Endothelial cell of umbilical vein (primary cell): ENCODE data around the gene RPL22. TPM values are rescaled to one million over a fixed set of nuclear protein-coding genes. Genes with fewer than 3 reads are reported as not detected.

Experiments used
- BruUV-seq: library from RNA; stranded (reverse); fragments of 400-500 nt; replicated peaks from 2 replicates; lab custom pipeline; 2021; lab: Mats Ljungman, UMichigan
- CTCF ChIA-PET: fragments of 300-600, 350-600 bp; sonication (Branson Sonifier 250); formaldehyde crosslinking; loops from one replicate; lab custom pipeline; 2021; ENCODE audit warnings: antibody characterized with exemption, inconsistent platforms; lab: Charles Lee
- POLR2A ChIA-PET: fragments of 300-600, 350-600 bp; sonication (Branson Sonifier 250); formaldehyde crosslinking; loops from one replicate; lab custom pipeline; 2021; ENCODE audit warnings: antibody characterized with exemption, inconsistent platforms; lab: Charles Lee
- DNase-seq: peaks from one replicate; pipeline ENCODE4 v3.0.0-alpha.2; 2011; ENCODE audit warnings: low read depth, low spot score
- FAIRE-seq: peaks from 2 replicates; lab custom pipeline; 2011; peaks lifted over from hg19 to GRCh38; lab: Jason Lieb, UNC
- H2AFZ ChIP-seq: 2 replicates; pipeline ENCODE4 v1.6.0; 2012; ENCODE audit warnings: low read depth, low read length, control low read depth, inconsistent platforms
- H3K27ac ChIP-seq: 2 replicates; pipeline ENCODE4 v1.5.1; 2011; ENCODE audit warnings: low read depth, mild to moderate bottlenecking, control low read depth, low read length, moderate library complexity; ENCODE audit not compliant: insufficient read depth
- H3K27me3 ChIP-seq, 2 experiments: 2 replicates each; pipeline versions ENCODE4 v1.6.0 to v1.6.1; 2011; ENCODE audit warnings: low read length in 2 of 2, mixed read lengths in 1 of 2; ENCODE audit not compliant: control insufficient read depth in 2 of 2, insufficient read depth in 2 of 2
- H3K36me3 ChIP-seq, 2 experiments: 2 replicates in 1 of 2; 3 replicates in 1 of 2; pipeline ENCODE4 v1.5.1; 2011; ENCODE audit warnings: low read length in 2 of 2, mild to moderate bottlenecking in 1 of 2, moderate library complexity in 1 of 2; ENCODE audit not compliant: control insufficient read depth in 2 of 2, insufficient read depth in 2 of 2; ENCODE audit errors: extremely low read depth in 1 of 2
- H3K4me1 ChIP-seq: 3 replicates; pipeline ENCODE4 v1.5.1; 2011; ENCODE audit warnings: mild to moderate bottlenecking, low read length; ENCODE audit not compliant: control insufficient read depth, insufficient read depth; ENCODE audit errors: extremely low read depth
- H3K4me2 ChIP-seq: 2 replicates; pipeline ENCODE4 v1.6.1; 2011; ENCODE audit warnings: low read length, control low read depth, mixed read lengths; ENCODE audit not compliant: insufficient read depth
- H3K4me3 ChIP-seq, 3 experiments: fragments of 200-600 bp in 1 of 3; sonication (generic), shearing (Covaris generic) in 1 of 3; replicated peaks in 1 of 3; 2 replicates each; pipeline ENCODE4 v1.5.1; 2011 to 2016; ENCODE audit warnings: control low read depth in 3 of 3, low read length in 3 of 3, mild to moderate bottlenecking in 2 of 3, inconsistent platforms in 1 of 3, low read depth in 1 of 3, moderate library complexity in 1 of 3; ENCODE audit not compliant: insufficient read depth in 1 of 3
- H3K79me2 ChIP-seq: 2 replicates; pipeline ENCODE4 v1.6.0; 2012; ENCODE audit warnings: low read length, inconsistent platforms; ENCODE audit not compliant: control insufficient read depth, insufficient read depth
- H3K9ac ChIP-seq: replicated peaks from 2 replicates; pipeline ENCODE3; 2011; ENCODE audit warnings: low read length, control low read depth; ENCODE audit not compliant: insufficient read depth; ENCODE audit errors: extremely low read depth
- H3K9me1 ChIP-seq: replicated peaks from 3 replicates; pipeline ENCODE4 v1.6.0; 2011; ENCODE audit warnings: mild to moderate bottlenecking, low read length; ENCODE audit not compliant: control insufficient read depth, insufficient read depth; ENCODE audit errors: extremely low read depth
- H3K9me3 ChIP-seq: replicated peaks from 2 replicates; pipeline ENCODE4 v1.5.1; 2012; ENCODE audit warnings: low read length, inconsistent platforms; ENCODE audit not compliant: control insufficient read depth, insufficient read depth
- H4K20me1 ChIP-seq: replicated peaks from 2 replicates; pipeline ENCODE3; 2011; ENCODE audit warnings: mild to moderate bottlenecking, low read length; ENCODE audit not compliant: control insufficient read depth, insufficient read depth; ENCODE audit errors: extremely low read depth
- EZH2 ChIP-seq: IDR thresholded peaks from 2 replicates; pipeline ENCODE4 v1.6.1; 2012; ENCODE audit warnings: borderline replicate concordance, low read depth, mild to moderate bottlenecking, moderate library complexity, low read length, inconsistent platforms; ENCODE audit not compliant: severe bottlenecking
- FOS ChIP-seq: IDR thresholded peaks from 2 replicates; pipeline ENCODE4 v1.6.1; 2011; ENCODE audit warnings: mild to moderate bottlenecking, low read length, moderate library complexity, borderline replicate concordance; ENCODE audit not compliant: insufficient read depth
- GATA2 ChIP-seq: IDR thresholded peaks from 2 replicates; pipeline ENCODE4 v1.7.0; 2011; ENCODE audit warnings: low read depth, mild to moderate bottlenecking, moderate library complexity, mixed read lengths, low read length; ENCODE audit not compliant: insufficient read length, insufficient read depth
- JUN ChIP-seq: IDR thresholded peaks from 2 replicates; pipeline ENCODE4 v1.6.1; 2011; ENCODE audit warnings: borderline replicate concordance, low read depth; ENCODE audit not compliant: insufficient read length, insufficient read depth
- MYC ChIP-seq: IDR thresholded peaks from one replicate; pipeline ENCODE4 v1.6.1; 2011; ENCODE audit warnings: mild to moderate bottlenecking, low read depth, low read length
- POLR2A ChIP-seq: IDR thresholded peaks from 2 replicates; pipeline ENCODE4 v1.6.1; 2012; ENCODE audit warnings: low read depth, mild to moderate bottlenecking, control low read depth, low read length
- POLR2AphosphoS5 ChIP-seq: IDR thresholded peaks from 2 replicates; pipeline ENCODE4 v1.6.1; 2012; ENCODE audit warnings: low read depth, mild to moderate bottlenecking, control low read depth, low read length, moderate library complexity; ENCODE audit not compliant: insufficient read depth
- dilution Hi-C: fragments of 300-500 bp; cut with MboI; formaldehyde crosslinking; loops from one replicate; pipeline ENCODE4 v1.15.0; 2019; ENCODE audit warnings: low sequenced_read_pairs; ENCODE audit not compliant: extremely low pct_ligation_motif_present
- intact Hi-C: fragments of 100-400 bp; cut with micrococcal nuclease; formaldehyde crosslinking; loops from one replicate; pipeline ENCODE4 v1.10.0; 2022
- polyA plus RNA-seq, 4 experiments: library from polyadenylated mRNA; depleted of rRNA in 3 of 4; stranded (reverse) in 3 of 4; unstranded in 1 of 4; fragments of >200 nt; gene quantifications; 2 replicates each; pipeline versions ENCODE4 v1.2.1 to v1.2.3, GENCODE V29; 2011 to 2012; ENCODE audit warnings: missing spikeins in 1 of 4
- total RNA-seq: library from RNA; stranded (reverse); gene quantifications from 2 replicates; pipeline ENCODE4 v1.2.3, GENCODE V29; 2021
- TF ChIP-seq, protein P1 (sequence below): IDR thresholded peaks from 2 replicates; pipeline ENCODE4 v1.6.1; 2011; ENCODE audit not compliant: insufficient read depth, insufficient read length
- TF ChIP-seq, protein P2 (sequence below), 2 donors: IDR thresholded peaks; 1 replicate in 1 of 2; 2 replicates in 1 of 2; pipeline ENCODE4 v1.5.1; 2011; ENCODE audit warnings: low read length in 2 of 2, mild to moderate bottlenecking in 2 of 2, moderate library complexity in 2 of 2, control low read depth in 1 of 2, inconsistent platforms in 1 of 2, low read depth in 1 of 2; ENCODE audit not compliant: insufficient read depth in 1 of 2; ENCODE audit errors: extremely low read depth in 1 of 2

Gene RPL22
- total and polyA plus RNA-seq, 2 donors (not counting 3 experiments of a cell fraction or from before 2014, with no cell fraction given), result 71.2 to 343 TPM

DNA sequence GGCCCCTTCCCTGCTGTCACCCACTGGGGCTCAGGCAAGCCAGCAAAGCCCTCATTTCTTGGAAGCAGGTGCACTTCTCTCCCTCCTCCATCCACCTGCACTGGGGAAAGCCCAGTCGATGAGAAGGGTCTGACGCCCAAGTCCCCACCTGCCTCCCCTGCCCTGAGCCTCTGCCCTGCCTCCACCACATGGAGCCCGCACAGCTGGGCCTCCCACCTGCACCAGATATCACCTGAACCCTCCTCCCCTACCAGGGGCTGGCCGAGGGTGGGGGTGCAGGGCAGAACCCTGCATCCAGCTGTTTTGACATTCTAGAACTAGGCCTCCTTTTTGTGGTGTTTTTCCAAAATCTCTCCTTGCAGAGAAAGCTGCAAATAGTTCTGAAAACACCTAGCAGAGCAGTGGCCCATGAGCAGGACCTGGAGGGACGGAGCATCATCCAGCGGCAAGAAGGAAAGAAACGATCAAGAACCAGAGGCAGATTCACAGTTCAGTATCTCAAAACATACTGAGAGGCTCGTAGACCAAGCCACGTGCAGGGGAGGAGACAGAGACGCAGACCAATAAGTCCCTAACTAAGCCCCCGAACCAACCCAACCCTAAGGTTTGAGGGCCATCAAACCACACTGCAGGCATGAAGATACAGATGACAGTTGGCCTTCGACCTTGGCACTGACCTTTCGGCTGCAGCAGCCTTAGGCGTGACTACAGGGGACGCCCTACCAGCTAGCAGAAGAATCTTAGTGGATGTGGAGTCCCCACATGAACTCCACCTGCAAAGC is 36.0 kb downstream of the RPL22 start:
- H3K4me3 ChIP-seq, result no peak overlapping the region
- H2AFZ ChIP-seq, result no peak overlapping the region
- no peak overlapping the region for H3K9ac ChIP-seq
- intact Hi-C loops, result loop anchor here (5.0 kb wide), 1 partner anchor 1454 kb away; no protein-coding TSS in a partner anchor
- H3K4me1 ChIP-seq, result no peaks in the 10 kb centered on the region
- POLR2A ChIA-PET, result no interaction called here
- CTCF ChIA-PET, result interaction anchor here (1.1 kb wide), 1 partner anchor 110 kb away, joined by 4 read pairs; no protein-coding TSS in a partner anchor
- no peak overlapping the region for H3K4me2 ChIP-seq
- TF ChIP-seq, protein P1, sequence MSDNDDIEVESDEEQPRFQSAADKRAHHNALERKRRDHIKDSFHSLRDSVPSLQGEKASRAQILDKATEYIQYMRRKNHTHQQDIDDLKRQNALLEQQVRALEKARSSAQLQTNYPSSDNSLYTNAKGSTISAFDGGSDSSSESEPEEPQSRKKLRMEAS, result no peak
- TF ChIP-seq JUN, result no peak
- TF ChIP-seq MYC, result no peak
- no peak for TF ChIP-seq GATA2
- no peak for TF ChIP-seq POLR2AphosphoS5
- TF ChIP-seq, protein P2, sequence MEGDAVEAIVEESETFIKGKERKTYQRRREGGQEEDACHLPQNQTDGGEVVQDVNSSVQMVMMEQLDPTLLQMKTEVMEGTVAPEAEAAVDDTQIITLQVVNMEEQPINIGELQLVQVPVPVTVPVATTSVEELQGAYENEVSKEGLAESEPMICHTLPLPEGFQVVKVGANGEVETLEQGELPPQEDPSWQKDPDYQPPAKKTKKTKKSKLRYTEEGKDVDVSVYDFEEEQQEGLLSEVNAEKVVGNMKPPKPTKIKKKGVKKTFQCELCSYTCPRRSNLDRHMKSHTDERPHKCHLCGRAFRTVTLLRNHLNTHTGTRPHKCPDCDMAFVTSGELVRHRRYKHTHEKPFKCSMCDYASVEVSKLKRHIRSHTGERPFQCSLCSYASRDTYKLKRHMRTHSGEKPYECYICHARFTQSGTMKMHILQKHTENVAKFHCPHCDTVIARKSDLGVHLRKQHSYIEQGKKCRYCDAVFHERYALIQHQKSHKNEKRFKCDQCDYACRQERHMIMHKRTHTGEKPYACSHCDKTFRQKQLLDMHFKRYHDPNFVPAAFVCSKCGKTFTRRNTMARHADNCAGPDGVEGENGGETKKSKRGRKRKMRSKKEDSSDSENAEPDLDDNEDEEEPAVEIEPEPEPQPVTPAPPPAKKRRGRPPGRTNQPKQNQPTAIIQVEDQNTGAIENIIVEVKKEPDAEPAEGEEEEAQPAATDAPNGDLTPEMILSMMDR (IDR thresholded peaks at IDR 0.05; ENCODE audit: extremely low read depth in 1 of 2, insufficient read depth in 1 of 2, low read depth in 1 of 2, low read length in 2 of 2), result no peak
- no peak for TF ChIP-seq FOS
- TF ChIP-seq EZH2, result no peak
- no peak for TF ChIP-seq POLR2A
- H3K36me3 ChIP-seq, result no peaks in the 10 kb centered on the region
- BruUV-seq, result no TSS peak
- DNase-seq, result no peak
- no peaks in the 10 kb centered on the region for H4K20me1 ChIP-seq
- dilution Hi-C loops, result no loop called here
- no peak for FAIRE-seq
- H3K27ac ChIP-seq, result no peak overlapping the region
- H3K79me2 ChIP-seq, result no peaks in the 10 kb centered on the region
- no peaks in the 10 kb centered on the region for H3K27me3 ChIP-seq
- no peaks in the 10 kb centered on the region for H3K9me1 ChIP-seq
- no peaks in the 10 kb centered on the region for H3K9me3 ChIP-seq
